Motor neuron (in vitro differentiated cells): ENCODE measurements around the gene TSHZ2. TPM values are rescaled to one million over a fixed set of nuclear protein-coding genes. Genes with fewer than 3 reads are reported as not detected.

Experiments
- ATAC-seq, 8 experiments: fragments of 200-7000 bp; cut with Tn5 transposase; replicated peaks in 6 of 8; 2 replicates each; pipeline ENCODE4 v1.8.0; 2021; ENCODE audit warnings: mild to moderate bottlenecking in 8 of 8, moderate library complexity in 8 of 8
- H3K27ac ChIP-seq, 2 donors: fragments of 250-450 bp; sonication (Bioruptor Pico); 2 replicates each; pipeline ENCODE4 v1.9.0; 2021; ENCODE audit warnings: antibody characterized with exemption in 2 of 2, mild to moderate bottlenecking in 2 of 2, moderate library complexity in 1 of 2
- H3K4me1 ChIP-seq, 2 donors: fragments of 250-450 bp; sonication (Bioruptor Pico); replicated peaks in 1 of 2; 2 replicates each; pipeline ENCODE4 v1.6.1; 2021; ENCODE audit warnings: antibody characterized with exemption in 2 of 2, mild to moderate bottlenecking in 2 of 2, moderate library complexity in 1 of 2
- H3K4me3 ChIP-seq, 5 donors: fragments of 250-450 bp; sonication (Bioruptor Pico); 2 replicates each; pipeline ENCODE4 v1.9.0; 2021; ENCODE audit warnings: antibody characterized with exemption in 5 of 5, mild to moderate bottlenecking in 5 of 5, moderate library complexity in 4 of 5
- WGBS, 10 experiments: fragments of 450-650 bp; shearing (Covaris generic); methylation state at CpG; one replicate each; pipeline ENCODE4 v1.0.0; 2022; 5-methylcytosine and 5-hydroxymethylcytosine counted together
- in situ Hi-C, 9 experiments: fragments of 400-800 bp; cut with MboI; loops; one replicate each; pipeline ENCODE4 v1.15.0; 2021; ENCODE audit warnings: low sequenced_read_pairs in 9 of 9, low pct_unique_long_range_greater_than_20kb in 2 of 9; ENCODE audit not compliant: unreplicated experiment in 9 of 9
- total RNA-seq, 8 experiments: library from RNA; unstranded; fragments of 300-600 nt; gene quantifications; 2 replicates each; pipeline versions ENCODE4 v1.2.3 to v1.2.4, GENCODE V29; 2022

The TSHZ2 gene
- total RNA-seq, 8 experiments from 2014 or later: 11.4 to 125 (median 47.7) TPM

DNA sequence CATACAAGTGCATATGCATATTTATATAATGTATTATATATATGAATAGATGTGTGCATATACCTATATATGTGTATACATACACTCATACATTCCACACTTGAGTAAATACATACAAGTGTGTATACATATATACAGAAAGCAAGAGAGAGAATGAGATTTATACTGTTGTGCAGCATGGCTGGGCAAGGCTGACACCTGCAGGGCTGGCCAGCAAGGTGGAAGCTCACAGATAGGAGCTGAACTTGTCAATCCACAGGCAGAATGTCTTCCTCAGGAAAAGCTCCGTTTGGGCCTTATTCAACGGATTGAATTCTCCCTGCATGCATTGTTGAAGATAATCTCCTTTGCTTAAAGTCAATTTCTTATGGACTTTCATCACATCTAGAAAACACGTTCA is 364.7 kb downstream of the TSHZ2 start:
- in situ Hi-C loops: no loop called here

DNA sequence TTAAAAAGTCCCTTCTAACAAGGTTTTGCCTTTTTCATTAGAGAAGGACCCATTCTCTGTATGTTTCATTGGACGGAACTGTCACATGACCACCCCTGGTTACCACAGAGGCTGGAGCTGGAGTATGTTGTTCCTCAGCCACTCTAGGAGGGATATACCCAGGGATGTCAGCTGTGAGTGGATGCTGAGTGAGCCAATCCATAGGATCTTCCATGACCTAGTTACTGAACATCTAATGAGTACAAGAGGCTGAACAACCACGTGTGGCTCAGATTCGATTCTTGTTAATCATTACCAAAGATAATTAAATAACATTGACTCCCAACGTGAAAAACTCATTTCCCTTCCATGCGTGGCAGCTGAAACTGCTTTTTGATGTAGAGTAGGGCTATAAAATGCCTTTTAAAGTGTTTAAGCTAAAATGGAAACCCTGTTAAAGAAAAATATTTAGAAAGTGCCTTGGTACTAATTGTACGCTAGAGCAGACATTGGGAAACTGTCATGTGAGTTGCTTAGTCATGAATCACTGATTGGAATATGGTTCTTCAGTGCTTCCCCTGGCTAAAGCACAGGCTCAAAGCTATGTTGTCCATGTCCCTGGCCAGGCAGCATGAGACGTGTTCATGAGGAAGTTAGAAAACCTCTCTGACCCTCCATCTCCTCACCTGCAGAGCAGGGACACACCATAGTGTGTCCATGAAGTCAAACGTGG is 365.4 kb downstream of the TSHZ2 start:
- Histone ChIP-seq H3K4me3 (no peak overlapping the region), H3K27ac (no peak overlapping the region), H3K4me1 (peaks cover 3 to 5% of the 10 kb centered on the region in 2 donors)
- peak in 5 of 8 experiments; percentile 36 to 89 (median 45) for ATAC-seq
- in situ Hi-C loops: no loop called here
- 20 to 80% (median 55%) methylated on average over 1 to 7 of the region's 8 CpGs; no CpG with 5 or more reads in 2 of the 10 experiments for WGBS, 10 experiments

More for the DNA sequence above, 364.7 kb downstream of the TSHZ2 start:
- WGBS, 10 experiments: 60 to 100% (median 79%) methylated on average over 1 to 3 of the region's 3 CpGs; no CpG with 5 or more reads in 1 of the 10 experiments
- Histone ChIP-seq H3K4me3 (no peak overlapping the region), H3K27ac (no peak overlapping the region), H3K4me1 (peaks cover 3 to 5% of the 10 kb centered on the region in 2 donors)
- peak in 3 of 8 experiments; percentile 34 to 77 (median 38) for ATAC-seq

GRCh38 chr20:53338716-53339115 is 366.6 kb downstream of the TSHZ2 start:
- H3K4me3 ChIP-seq: no peak overlapping the region
- 60 to 100% (median 92%) methylated on average over 1 to 4 of the region's 4 CpGs; no CpG with 5 or more reads in 5 of the 10 experiments for WGBS, 10 experiments
- in situ Hi-C loops: no loop called here
- H3K4me1 ChIP-seq: peaks cover 3 to 5% of the 10 kb centered on the region in 2 donors
- H3K27ac ChIP-seq: no peak overlapping the region
- no peak for ATAC-seq

- H3K4me3 ChIP-seq: no peak overlapping the region
- H3K27ac ChIP-seq: no peak overlapping the region
- WGBS, 10 experiments: 50 to 87% (median 75%) methylated on average over 1 to 5 of the region's 6 CpGs; no CpG with 5 or more reads in 1 of the 10 experiments
- in situ Hi-C loops: no loop called here
- peaks cover 8 to 11% of the 10 kb centered on the region in 2 donors for H3K4me1 ChIP-seq
- no peak for ATAC-seq
Observed at GRCh38 chr20:53342429-53342828, 370.3 kb downstream of the TSHZ2 start.

GRCh38 chr20:53343448-53343847 is 371.3 kb downstream of the TSHZ2 start:
- Histone ChIP-seq H3K4me3 (no peak overlapping the region), H3K4me1 (peaks cover 8 to 11% of the 10 kb centered on the region in 2 donors), H3K27ac (no peak overlapping the region)
- no peak for ATAC-seq
- 50 to 100% (median 84%) methylated on average over 1 to 5 of the region's 6 CpGs; no CpG with 5 or more reads in 3 of the 10 experiments for WGBS, 10 experiments
- in situ Hi-C loops: no loop called here

GRCh38 chr20:53344891-53345290 is 372.7 kb downstream of the TSHZ2 start:
- peaks cover 8 to 11% of the 10 kb centered on the region in 2 donors for H3K4me1 ChIP-seq
- in situ Hi-C loops: no loop called here
- 55 to 100% (median 83%) methylated on average over 1 of the region's 1 CpG; no CpG with 5 or more reads in 1 of the 10 experiments for WGBS, 10 experiments
- no peak for ATAC-seq
- H3K27ac ChIP-seq: no peak overlapping the region
- H3K4me3 ChIP-seq: no peak overlapping the region

GRCh38 chr20:53345536-53346334 is 373.6 kb downstream of the TSHZ2 start:
- in situ Hi-C loops: no loop called here
- 8 to 83% (median 56%) methylated on average over 1 to 7 of the region's 18 CpGs; no CpG with 5 or more reads in 1 of the 10 experiments for WGBS, 10 experiments
- peaks cover 4 to 8% of the 10 kb centered on the region in 2 donors for H3K4me1 ChIP-seq
- no peak overlapping the region for H3K4me3 ChIP-seq
- no peak overlapping the region for H3K27ac ChIP-seq
- peak in 1 of 8 experiments; percentile 71 for ATAC-seq

GRCh38 chr20:53346335-53346648 is 374.1 kb downstream of the TSHZ2 start:
- WGBS, 10 experiments: 30 to 85% (median 75%) methylated on average over 2 to 11 of the region's 11 CpGs; no CpG with 5 or more reads in 1 of the 10 experiments
- H3K4me1 ChIP-seq: peaks cover 4 to 8% of the 10 kb centered on the region in 2 donors
- H3K4me3 ChIP-seq: no peak overlapping the region
- no peak overlapping the region for H3K27ac ChIP-seq
- peak in 1 of 8 experiments; percentile 64 for ATAC-seq
- in situ Hi-C loops: no loop called here

GRCh38 chr20:53349730-53350129 is 377.6 kb downstream of the TSHZ2 start:
- no peak for ATAC-seq
- Histone ChIP-seq H3K4me3 (no peak overlapping the region), H3K27ac (no peak overlapping the region), H3K4me1 (peaks cover 4 to 8% of the 10 kb centered on the region in 2 donors)
- in situ Hi-C loops: no loop called here
- WGBS, 10 experiments: 79 to 100% (median 89%) methylated on average over 1 to 2 of the region's 2 CpGs; no CpG with 5 or more reads in 2 of the 10 experiments

GRCh38 chr20:53352727-53353440 is 380.7 kb downstream of the TSHZ2 start:
- in situ Hi-C loops: no loop called here
- no peak for ATAC-seq

DNA sequence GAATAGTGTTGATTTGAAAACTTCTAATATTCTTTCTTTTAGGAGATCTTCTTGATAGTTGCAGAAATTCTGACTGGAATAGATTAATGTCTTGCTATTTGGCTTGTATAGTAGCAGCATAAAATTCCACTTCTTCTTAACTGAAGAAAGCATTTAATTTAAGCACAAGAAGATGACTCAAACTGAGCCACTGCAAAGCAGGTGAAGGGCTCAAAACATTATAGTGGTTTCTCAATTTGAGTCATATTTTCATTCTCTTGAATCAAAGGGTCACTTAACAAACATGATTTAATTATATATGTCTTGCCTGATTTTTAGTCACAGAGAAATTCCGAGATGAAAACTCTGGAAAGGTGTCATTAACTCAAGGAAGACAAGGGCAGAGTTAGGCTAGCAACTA is 382.2 kb downstream of the TSHZ2 start:
- in situ Hi-C loops: no loop called here
- Histone ChIP-seq H3K4me1 (no peaks in the 10 kb centered on the region), H3K27ac (no peak overlapping the region), H3K4me3 (no peak overlapping the region)
- WGBS, 10 experiments: 80 to 100% (median 90%) methylated on average over 1 of the region's 1 CpG; no CpG with 5 or more reads in 1 of the 10 experiments
- ATAC-seq: no peak

More at GRCh38 chr20:53352727-53353440, 380.7 kb downstream of the TSHZ2 start:
- no peak overlapping the region for H3K4me3 ChIP-seq
- 39 to 100% (median 69%) methylated on average over 2 to 6 of the region's 6 CpGs for WGBS, 10 experiments
- no peaks in the 10 kb centered on the region for H3K4me1 ChIP-seq
- no peak overlapping the region for H3K27ac ChIP-seq

GRCh38 chr20:53355790-53356189 is 383.6 kb downstream of the TSHZ2 start:
- 32 to 100% (median 90%) methylated on average over 1 to 2 of the region's 2 CpGs; no CpG with 5 or more reads in 1 of the 10 experiments for WGBS, 10 experiments
- ATAC-seq: no peak
- Histone ChIP-seq H3K27ac (no peak overlapping the region), H3K4me3 (no peak overlapping the region), H3K4me1 (peaks cover under 1 to 3% of the 10 kb centered on the region in 2 donors)
- in situ Hi-C loops: no loop called here

DNA sequence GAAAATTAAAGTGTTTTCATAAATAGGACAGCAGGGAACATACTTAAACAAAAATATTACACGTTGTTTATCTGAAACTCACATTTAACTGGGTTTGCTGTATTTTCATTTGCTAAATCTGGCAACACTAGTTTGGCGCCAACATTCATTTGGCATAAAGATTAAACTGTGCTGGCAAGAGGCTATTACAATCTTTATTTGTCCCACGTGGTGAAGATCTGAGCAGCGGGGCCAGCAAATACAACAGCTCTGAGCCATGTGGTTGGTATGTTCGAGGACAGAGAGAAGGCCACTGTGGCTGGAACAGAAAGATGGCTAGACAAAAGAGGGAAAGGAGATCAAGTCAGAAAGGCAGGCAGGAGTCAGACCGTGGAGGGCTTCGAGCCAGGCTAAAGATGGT is 387.3 kb downstream of the TSHZ2 start:
- no peak overlapping the region for H3K4me3 ChIP-seq
- H3K4me1 ChIP-seq: peaks cover 8% of the 10 kb centered on the region in 2 donors
- H3K27ac ChIP-seq: no peak overlapping the region
- in situ Hi-C loops: no loop called here
- whole genome bisulfite sequencing, 10 experiments: 25 to 100% (median 88%) methylated on average over 2 to 7 of the region's 7 CpGs
- no peak for ATAC-seq
